Activated T-cell treated with anti-CD3 and anti-CD28 coated beads for 48 hours (primary cell): Measurements from ENCODE around the gene CD82.

Source experiments
- DNase-seq: peaks from one replicate; pipeline ENCODE4 v3.0.0-alpha.2; 2020; ENCODE audit warnings: low read depth

CD82 gene

GRCh38 chr11:44601471-44602370, 36.3 kb downstream of the CD82 start:
- DNase-seq, result no peak

GRCh38 chr11:44602891-44603310, 37.4 kb downstream of the CD82 start:
- DNase-seq, result no peak

- DNase-seq, result no peak
These were observed 38.7 kb downstream of the CD82 start for GRCh38 chr11:44604171-44604581.

- no peak for DNase-seq
These were observed 39.7 kb downstream of the CD82 start for GRCh38 chr11:44605068-44605708.

- DNase-seq, result no peak
These were observed 40.5 kb downstream of the CD82 start for GRCh38 chr11:44605965-44606364.

GRCh38 chr11:44606472-44606871, 41.0 kb downstream of the CD82 start:
- no peak for DNase-seq

GRCh38 chr11:44607319-44607962, 42.0 kb downstream of the CD82 start:
- no peak for DNase-seq

- no peak for DNase-seq
These were observed 42.5 kb downstream of the CD82 start for GRCh38 chr11:44607987-44608386.

GRCh38 chr11:44608651-44608990, 43.2 kb downstream of the CD82 start:
- DNase-seq, result no peak

- DNase-seq, result no peak
These were observed 43.7 kb downstream of the CD82 start for GRCh38 chr11:44608991-44609782.

GRCh38 chr11:44609783-44610155, 44.3 kb downstream of the CD82 start:
- no peak for DNase-seq

GRCh38 chr11:44610186-44610955, 44.9 kb downstream of the CD82 start:
- no peak for DNase-seq

- DNase-seq, result no peak
These were observed 45.6 kb downstream of the CD82 start for GRCh38 chr11:44611088-44611487.

- peak; percentile 36 for DNase-seq
These were observed 46.4 kb downstream of the CD82 start for GRCh38 chr11:44611687-44612434.

- no peak for DNase-seq
These were observed 47.7 kb downstream of the CD82 start for GRCh38 chr11:44613153-44613552.

GRCh38 chr11:44614281-44614775, 48.9 kb downstream of the CD82 start:
- no peak for DNase-seq

- no peak for DNase-seq
These were observed 49.7 kb downstream of the CD82 start for GRCh38 chr11:44615041-44615755.

- DNase-seq, result no peak
These were observed 50.7 kb downstream of the CD82 start for GRCh38 chr11:44615913-44616791.
